Endothelial cell of umbilical vein (primary cell): ENCODE results near the gene RWDD4.

Experiments
- POLR2A ChIP-seq: IDR thresholded peaks from 2 replicates; pipeline ENCODE4 v1.6.1; 2012; ENCODE audit warnings: low read depth, mild to moderate bottlenecking, control low read depth, low read length
- TF ChIP-seq, protein P1 (sequence below), 2 donors: IDR thresholded peaks; 1 replicate in 1 of 2; 2 replicates in 1 of 2; pipeline ENCODE4 v1.5.1; 2011; ENCODE audit warnings: low read length in 2 of 2, mild to moderate bottlenecking in 2 of 2, moderate library complexity in 2 of 2, control low read depth in 1 of 2, inconsistent platforms in 1 of 2, low read depth in 1 of 2; ENCODE audit not compliant: insufficient read depth in 1 of 2; ENCODE audit errors: extremely low read depth in 1 of 2

DNA sequence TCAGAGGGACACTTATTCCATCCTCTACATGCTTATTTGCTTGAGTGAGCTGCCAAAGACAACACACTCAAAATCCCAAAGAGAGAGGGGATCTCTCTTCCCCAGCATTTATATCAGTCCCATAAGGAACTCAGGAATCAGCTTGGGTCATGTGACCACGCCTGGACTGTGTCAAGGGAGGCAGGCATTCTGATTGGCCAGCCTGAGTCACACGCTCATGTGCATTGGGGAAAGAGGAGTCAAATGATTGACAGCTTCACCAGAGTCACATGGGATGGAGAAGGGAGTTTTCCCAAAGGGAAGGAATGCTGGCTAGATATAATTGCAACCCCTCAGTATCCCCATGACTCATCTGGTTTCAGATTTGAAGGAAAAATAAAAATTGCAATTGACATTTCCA lies 49.0 kb downstream of the RWDD4 start:
- TF ChIP-seq, protein P1, sequence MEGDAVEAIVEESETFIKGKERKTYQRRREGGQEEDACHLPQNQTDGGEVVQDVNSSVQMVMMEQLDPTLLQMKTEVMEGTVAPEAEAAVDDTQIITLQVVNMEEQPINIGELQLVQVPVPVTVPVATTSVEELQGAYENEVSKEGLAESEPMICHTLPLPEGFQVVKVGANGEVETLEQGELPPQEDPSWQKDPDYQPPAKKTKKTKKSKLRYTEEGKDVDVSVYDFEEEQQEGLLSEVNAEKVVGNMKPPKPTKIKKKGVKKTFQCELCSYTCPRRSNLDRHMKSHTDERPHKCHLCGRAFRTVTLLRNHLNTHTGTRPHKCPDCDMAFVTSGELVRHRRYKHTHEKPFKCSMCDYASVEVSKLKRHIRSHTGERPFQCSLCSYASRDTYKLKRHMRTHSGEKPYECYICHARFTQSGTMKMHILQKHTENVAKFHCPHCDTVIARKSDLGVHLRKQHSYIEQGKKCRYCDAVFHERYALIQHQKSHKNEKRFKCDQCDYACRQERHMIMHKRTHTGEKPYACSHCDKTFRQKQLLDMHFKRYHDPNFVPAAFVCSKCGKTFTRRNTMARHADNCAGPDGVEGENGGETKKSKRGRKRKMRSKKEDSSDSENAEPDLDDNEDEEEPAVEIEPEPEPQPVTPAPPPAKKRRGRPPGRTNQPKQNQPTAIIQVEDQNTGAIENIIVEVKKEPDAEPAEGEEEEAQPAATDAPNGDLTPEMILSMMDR (IDR thresholded peaks at IDR 0.05; ENCODE audit: extremely low read depth in 1 of 2, insufficient read depth in 1 of 2, low read depth in 1 of 2, low read length in 2 of 2): no peak
- TF ChIP-seq POLR2A: no peak
